GM19328 (cell line): ENCODE data around the gene ZBTB17.

Source experiments
- ATAC-seq: cut with Tn5 transposase; IDR thresholded peaks from one replicate; pipeline ENCODE4 v1.9.1; 2021; ENCODE audit warnings: mild to moderate bottlenecking, moderate library complexity; ENCODE audit not compliant: unreplicated experiment

ZBTB17 gene

GRCh38 chr1:15948595-15949452 is 27.1 kb downstream of the ZBTB17 start:
- ATAC-seq: peak; percentile 13

GRCh38 chr1:15948091-15948591 is 27.8 kb downstream of the ZBTB17 start:
- ATAC-seq: no peak

GRCh38 chr1:15947382-15948090 is 28.4 kb downstream of the ZBTB17 start:
- no peak for ATAC-seq

DNA sequence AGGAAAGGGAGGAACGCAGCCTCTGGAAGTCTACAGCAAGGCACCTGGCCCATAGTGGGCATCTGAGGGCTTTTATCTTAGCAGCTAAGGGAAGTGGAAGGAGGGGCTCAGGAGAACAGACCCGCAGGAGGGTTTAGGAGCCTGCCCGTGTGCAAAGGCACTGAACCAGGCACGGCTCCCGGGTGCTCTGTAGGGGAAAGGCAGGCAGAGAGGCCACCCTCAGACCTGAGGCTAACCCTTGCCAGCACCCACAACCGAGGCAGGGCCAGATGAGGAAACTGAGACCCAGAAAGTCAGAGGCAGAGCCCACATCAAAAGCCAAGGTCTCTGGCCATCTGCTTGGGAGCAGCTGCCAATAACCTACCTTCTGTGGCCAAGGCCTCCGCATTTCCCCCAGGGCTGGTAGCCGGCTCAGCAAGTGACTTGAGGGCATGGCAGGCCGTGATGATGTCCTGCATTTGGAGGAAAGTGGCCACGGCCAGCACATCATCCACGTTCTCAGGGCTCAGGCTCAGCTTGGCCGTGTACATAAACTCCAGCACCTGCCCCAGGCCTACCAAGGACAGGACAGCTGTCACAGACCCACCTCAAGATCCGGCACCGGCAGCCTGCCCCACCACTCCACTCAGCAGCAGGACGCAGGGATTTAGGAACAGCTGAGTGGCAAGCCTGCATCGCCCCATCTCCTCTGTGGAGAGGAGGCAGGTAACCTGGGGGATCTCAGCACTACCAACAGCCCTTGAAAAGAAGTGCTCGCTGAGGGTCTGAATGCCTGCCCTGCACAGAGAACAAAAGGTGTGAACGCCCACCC is 29.1 kb downstream of the ZBTB17 start:
- ATAC-seq: no peak

- no peak for ATAC-seq
Measured at GRCh38 chr1:15945832-15946448, 30.0 kb downstream of the ZBTB17 start.

GRCh38 chr1:15945011-15945831 is 30.7 kb downstream of the ZBTB17 start:
- ATAC-seq: no peak

GRCh38 chr1:15944308-15945010 is 31.4 kb downstream of the ZBTB17 start:
- no peak for ATAC-seq

GRCh38 chr1:15943992-15944307 is 32.0 kb downstream of the ZBTB17 start:
- no peak for ATAC-seq

- no peak for ATAC-seq
Measured at GRCh38 chr1:15943328-15943991, 32.4 kb downstream of the ZBTB17 start.

DNA sequence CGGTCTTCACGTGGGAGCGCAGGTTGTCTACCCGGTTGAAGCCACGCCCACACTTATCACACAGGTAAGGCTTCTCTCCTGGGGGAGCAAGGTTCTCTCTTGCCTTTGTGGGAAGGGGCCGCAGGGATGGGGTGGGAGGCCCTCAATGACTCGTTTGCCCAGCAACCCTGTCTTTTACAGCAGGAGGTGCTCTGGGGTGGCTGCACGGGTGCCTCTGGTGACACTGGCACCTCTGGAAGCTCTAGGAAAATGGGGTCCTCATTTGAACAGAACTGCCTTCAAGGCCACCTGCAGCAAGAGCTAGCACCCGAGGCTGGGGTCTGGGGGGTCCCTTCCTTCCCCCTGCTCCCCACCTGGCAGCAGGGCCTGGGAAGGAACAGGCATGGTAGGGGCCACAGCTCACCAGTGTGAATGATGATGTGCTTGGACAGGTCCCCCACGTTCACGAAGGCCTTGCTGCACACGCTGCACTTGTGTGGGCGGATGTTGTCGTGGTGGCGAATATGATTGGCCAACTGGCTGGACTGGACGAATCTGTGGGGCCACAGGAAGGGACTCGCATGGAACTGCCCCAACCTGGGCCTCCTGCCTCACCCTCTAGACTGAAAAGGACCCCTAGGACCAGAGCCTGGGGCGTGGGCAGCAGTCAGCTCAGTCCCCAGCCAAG is 33.1 kb downstream of the ZBTB17 start:
- ATAC-seq: no peak

- ATAC-seq: no peak
Measured at GRCh38 chr1:15941899-15942660, 33.8 kb downstream of the ZBTB17 start.

- ATAC-seq: no peak
Measured at GRCh38 chr1:15941044-15941840, 34.7 kb downstream of the ZBTB17 start.

DNA sequence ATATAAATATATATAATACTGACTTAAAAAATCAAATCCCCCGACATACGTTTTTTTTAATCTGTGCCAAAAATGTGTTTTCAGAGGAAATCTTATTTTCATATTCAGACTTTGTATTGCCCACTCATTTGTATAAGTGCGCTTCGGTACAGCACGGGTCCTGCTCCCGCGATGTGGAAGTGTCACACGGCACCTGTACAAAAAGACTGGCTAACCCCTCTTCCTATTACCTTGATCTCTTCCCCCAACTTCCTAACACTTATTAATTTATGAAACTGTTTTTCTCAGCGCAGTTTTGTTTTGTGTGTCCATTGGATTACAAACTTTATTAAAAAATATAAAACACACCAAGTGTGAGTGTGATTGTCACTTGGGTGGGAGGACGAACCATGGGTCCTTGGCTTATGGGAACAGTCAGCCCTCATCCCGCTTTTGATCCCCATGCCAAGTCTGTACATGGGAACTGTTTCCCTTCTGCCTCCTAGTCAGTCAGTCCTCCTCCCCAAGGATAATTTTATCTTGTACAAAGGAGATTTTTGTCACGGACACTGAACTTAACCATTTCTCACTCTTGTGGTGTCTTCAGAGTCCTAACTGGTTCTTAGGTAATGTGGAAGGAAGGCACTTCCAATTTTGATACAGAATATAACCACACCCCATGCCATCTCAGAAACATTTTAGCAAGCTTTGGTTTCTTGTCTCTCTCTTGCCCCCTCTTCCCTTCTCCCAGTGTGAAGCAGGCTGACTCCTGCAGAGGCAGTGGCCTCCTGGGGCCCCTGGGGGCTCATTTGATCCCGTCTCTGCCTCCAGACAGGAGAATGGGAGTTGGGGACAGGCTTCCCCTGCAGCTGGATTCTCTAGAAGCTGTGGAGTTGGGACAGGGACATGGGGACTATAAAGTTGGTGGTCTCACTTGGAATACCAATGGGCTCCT is 35.5 kb downstream of the ZBTB17 start:
- no peak for ATAC-seq

GRCh38 chr1:15939181-15940109 is 36.5 kb downstream of the ZBTB17 start:
- ATAC-seq: no peak
